Thoracic aorta (tissue), 2 donors: ENCODE results near the gene FXYD3. TPM values are rescaled to one million over a fixed set of nuclear protein-coding genes. Genes with fewer than 3 reads are reported as not detected.
"Not testable (repeated sequence)": the region's sequence is repeated elsewhere in the genome, so short reads cannot be mapped to it uniquely, and the experiment has no call there.

Source experiments
- ATAC-seq: fragments of 150-250 bp; one replicate; pipeline ENCODE4 v1.8.0; 2017; ENCODE audit warnings: low read depth; ENCODE audit not compliant: insufficient number of reproducible peaks, low FRiP score
- DNase-seq: peaks from one replicate; pipeline ENCODE4 v3.0.0-alpha.2; 2020; ENCODE audit warnings: low spot score
- H3K27ac ChIP-seq, 2 donors: fragments of 200-600 bp; sonication (generic); 1 replicate in 1 of 2; 2 replicates in 1 of 2; pipeline ENCODE4 v1.5.1; 2016; ENCODE audit warnings: mild to moderate bottlenecking in 2 of 2, moderate library complexity in 2 of 2
- H3K27me3 ChIP-seq: fragments of 200-600 bp; sonication (generic); replicated peaks from 2 replicates; pipeline ENCODE4 v1.6.0; 2016; ENCODE audit warnings: mild to moderate bottlenecking; ENCODE audit not compliant: insufficient read depth
- H3K36me3 ChIP-seq: fragments of 200-600 bp; sonication (generic); one replicate; pipeline ENCODE4 v1.5.1; 2016
- H3K4me1 ChIP-seq, 2 donors: fragments of 200-600 bp; sonication (generic); 1 replicate in 1 of 2; 2 replicates in 1 of 2; pipeline versions ENCODE4 v1.5.1 to v1.6.0; 2016; ENCODE audit warnings: low read depth in 2 of 2, mild to moderate bottlenecking in 1 of 2; ENCODE audit not compliant: control insufficient read depth in 1 of 2
- H3K4me3 ChIP-seq: fragments of 200-600 bp; sonication (generic); 2 replicates; pipeline ENCODE4 v1.5.1; 2016; ENCODE audit warnings: mild to moderate bottlenecking
- H3K9me3 ChIP-seq: fragments of 200-600 bp; sonication (generic); 2 replicates; pipeline ENCODE4 v1.5.1; 2016
- total RNA-seq, 2 donors: library from RNA; depleted of rRNA; stranded (reverse); fragments of >200 nt; gene quantifications; one replicate each; pipeline versions ENCODE4 v1.1.0 to v1.2.3, GENCODE V29; 2016
- TF ChIP-seq, protein P1 (sequence below): fragments of 200-600 bp; sonication (generic); IDR thresholded peaks from one replicate; pipeline ENCODE4 v1.5.1; 2019; ENCODE audit warnings: antibody characterized with exemption

Gene FXYD3
- total RNA-seq, 2 donors from 2014 or later = 0.68 to 6.4 TPM

- ATAC-seq = no peak
Measured at GRCh38 chr19:35128398-35129057, 12.9 kb downstream of the FXYD3 start.

DNA sequence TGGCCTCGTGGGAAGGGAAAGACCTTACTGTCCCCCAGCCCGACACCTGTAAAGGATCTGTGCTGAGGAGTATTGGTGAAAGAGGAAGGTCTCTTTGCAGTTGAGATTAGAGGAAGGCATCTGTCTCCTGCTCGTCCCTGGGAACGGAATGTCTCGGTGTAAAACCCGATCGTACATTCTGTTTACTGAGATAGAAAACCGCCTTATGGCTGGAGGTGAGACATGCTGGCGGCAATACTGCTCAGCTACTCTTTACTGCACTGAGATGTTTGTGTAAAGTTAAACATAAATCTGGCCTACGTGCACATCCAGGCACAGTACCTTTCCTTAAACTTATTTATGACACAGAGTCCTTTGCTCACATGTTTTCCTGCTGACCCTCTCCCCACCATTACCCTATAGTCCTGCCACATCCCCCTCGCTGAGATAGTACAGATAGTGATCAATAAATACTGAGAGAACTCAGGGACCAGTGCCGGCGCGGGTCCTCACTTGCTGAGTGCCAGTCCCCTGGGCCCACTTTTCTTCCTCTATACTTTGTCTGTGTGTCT lies 14.2 kb downstream of the FXYD3 start:
- not testable (repeated sequence) for H3K4me3 ChIP-seq, H3K27ac ChIP-seq
- peaks cover 3 to 20% of the 10 kb centered on the region in 2 donors for H3K4me1 ChIP-seq

More at GRCh38 chr19:35128398-35129057, 12.9 kb downstream of the FXYD3 start:
- no peaks in the 10 kb centered on the region for H3K36me3 ChIP-seq
- H3K4me1 ChIP-seq = peaks cover 5 to 22% of the 10 kb centered on the region in 2 donors
- TF ChIP-seq, protein P1, sequence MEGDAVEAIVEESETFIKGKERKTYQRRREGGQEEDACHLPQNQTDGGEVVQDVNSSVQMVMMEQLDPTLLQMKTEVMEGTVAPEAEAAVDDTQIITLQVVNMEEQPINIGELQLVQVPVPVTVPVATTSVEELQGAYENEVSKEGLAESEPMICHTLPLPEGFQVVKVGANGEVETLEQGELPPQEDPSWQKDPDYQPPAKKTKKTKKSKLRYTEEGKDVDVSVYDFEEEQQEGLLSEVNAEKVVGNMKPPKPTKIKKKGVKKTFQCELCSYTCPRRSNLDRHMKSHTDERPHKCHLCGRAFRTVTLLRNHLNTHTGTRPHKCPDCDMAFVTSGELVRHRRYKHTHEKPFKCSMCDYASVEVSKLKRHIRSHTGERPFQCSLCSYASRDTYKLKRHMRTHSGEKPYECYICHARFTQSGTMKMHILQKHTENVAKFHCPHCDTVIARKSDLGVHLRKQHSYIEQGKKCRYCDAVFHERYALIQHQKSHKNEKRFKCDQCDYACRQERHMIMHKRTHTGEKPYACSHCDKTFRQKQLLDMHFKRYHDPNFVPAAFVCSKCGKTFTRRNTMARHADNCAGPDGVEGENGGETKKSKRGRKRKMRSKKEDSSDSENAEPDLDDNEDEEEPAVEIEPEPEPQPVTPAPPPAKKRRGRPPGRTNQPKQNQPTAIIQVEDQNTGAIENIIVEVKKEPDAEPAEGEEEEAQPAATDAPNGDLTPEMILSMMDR = no peak
- H3K4me3 ChIP-seq = no peak overlapping the region
- H3K27ac ChIP-seq = no peak overlapping the region
- no peaks in the 10 kb centered on the region for H3K27me3 ChIP-seq
- no peaks in the 10 kb centered on the region for H3K9me3 ChIP-seq
- no peak for DNase-seq

GRCh38 chr19:35130761-35131720 lies 15.4 kb downstream of the FXYD3 start:
- ATAC-seq = no peak
- Histone ChIP-seq H3K27me3 (no peaks in the 10 kb centered on the region), H3K36me3 (no peaks in the 10 kb centered on the region), H3K9me3 (no peaks in the 10 kb centered on the region), H3K4me3 (no peak overlapping the region), H3K27ac (no peak overlapping the region), H3K4me1 (peaks cover 0 to 25% of the 10 kb centered on the region in 2 donors)
- TF ChIP-seq, protein P1 = no peak
- DNase-seq = no peak

More for the DNA sequence above, 14.2 kb downstream of the FXYD3 start:
- H3K36me3 ChIP-seq, H3K27me3 ChIP-seq, H3K9me3 ChIP-seq, ATAC-seq, DNase-seq: not testable (repeated sequence)

- TF ChIP-seq, protein P1 = no peak
- Histone ChIP-seq H3K4me1 (peaks cover 0 to 19% of the 10 kb centered on the region in 2 donors), H3K9me3 (no peaks in the 10 kb centered on the region), H3K4me3 (no peak overlapping the region), H3K27me3 (no peaks in the 10 kb centered on the region), H3K27ac (no peak overlapping the region), H3K36me3 (no peaks in the 10 kb centered on the region)
- DNase-seq (no peak), ATAC-seq (no peak)
Measured at GRCh38 chr19:35132254-35132653, 16.6 kb downstream of the FXYD3 start.

DNA sequence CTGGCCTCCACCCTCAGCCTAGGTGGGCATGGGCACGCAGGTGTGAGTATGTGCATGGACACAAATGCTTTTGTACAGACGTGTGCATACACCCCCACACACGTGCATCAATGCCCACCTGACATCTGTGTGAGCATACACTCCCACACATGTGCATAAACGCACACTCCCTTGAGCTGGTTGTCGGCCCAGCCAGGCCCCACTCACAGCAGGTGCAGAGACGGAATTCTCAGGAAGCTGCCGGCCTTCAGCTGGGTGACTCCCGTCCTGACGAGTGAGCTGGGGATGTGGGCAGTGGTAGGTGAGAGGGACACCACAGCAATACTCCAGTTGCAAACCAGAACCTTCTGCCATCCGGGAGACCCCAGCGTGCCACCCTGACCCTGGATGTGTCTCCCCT lies 18.2 kb downstream of the FXYD3 start:
- Histone ChIP-seq H3K36me3 (no peaks in the 10 kb centered on the region), H3K27ac (no peak overlapping the region), H3K9me3 (no peaks in the 10 kb centered on the region), H3K4me1 (peaks cover 4 to 26% of the 10 kb centered on the region in 2 donors), H3K4me3 (no peak overlapping the region), H3K27me3 (no peaks in the 10 kb centered on the region)
- ATAC-seq (no peak), DNase-seq (no peak)
- TF ChIP-seq, protein P1 = no peak
